GM23338 (cell line): ENCODE data around the gene DENND5B.

Source experiments
- CREB1 ChIP-seq: fragments of 250-450 bp; sonication (Bioruptor Pico); IDR thresholded peaks from 2 replicates; pipeline ENCODE4 v1.5.0; 2020; ENCODE audit warnings: low read depth, mild to moderate bottlenecking, moderate library complexity
- ETS1 ChIP-seq: IDR thresholded peaks from 2 replicates; pipeline ENCODE4 v1.6.1; 2016; ENCODE audit warnings: antibody characterized with exemption
- EZH2 ChIP-seq: fragments of 200-600 bp; sonication (generic); IDR thresholded peaks from one replicate; pipeline ENCODE4 v1.8.0; 2017; ENCODE audit warnings: antibody characterized with exemption, mild to moderate bottlenecking, low read depth; ENCODE audit not compliant: unreplicated experiment
- EZH2phosphoT487 ChIP-seq: fragments of 200-600 bp; sonication (generic); IDR thresholded peaks from one replicate; pipeline ENCODE4 v1.8.1; 2018; ENCODE audit warnings: antibody characterized with exemption; ENCODE audit not compliant: unreplicated experiment
- JUNB ChIP-seq: IDR thresholded peaks from one replicate; pipeline ENCODE4 v1.6.1; 2016; ENCODE audit warnings: antibody characterized with exemption; ENCODE audit not compliant: unreplicated experiment
- NANOG ChIP-seq: IDR thresholded peaks from 2 replicates; pipeline ENCODE4 v1.6.1; 2016; ENCODE audit warnings: antibody characterized with exemption, borderline replicate concordance
- POLR2AphosphoS5 ChIP-seq: IDR thresholded peaks from 2 replicates; pipeline ENCODE4 v1.6.1; 2016; ENCODE audit warnings: antibody characterized with exemption, low read depth
- REST ChIP-seq: IDR thresholded peaks from one replicate; pipeline ENCODE4 v1.6.1; 2018; ENCODE audit warnings: antibody characterized with exemption; ENCODE audit not compliant: unreplicated experiment
- STAT1 ChIP-seq: IDR thresholded peaks from one replicate; pipeline ENCODE4 v1.6.1; 2016; ENCODE audit warnings: antibody characterized with exemption; ENCODE audit not compliant: unreplicated experiment
- ZNF114 ChIP-seq: fragments of 250-450 bp; sonication (Bioruptor Pico); IDR thresholded peaks from 2 replicates; pipeline ENCODE4 v1.5.0; 2020; ENCODE audit warnings: mild to moderate bottlenecking, moderate library complexity
- ZNF331 ChIP-seq: fragments of 250-450 bp; sonication (Bioruptor Pico); IDR thresholded peaks from 2 replicates; pipeline ENCODE4 v1.5.0; 2020; ENCODE audit warnings: low read depth, mild to moderate bottlenecking, moderate library complexity
- TF ChIP-seq, protein P1 (sequence below), 2 experiments: fragments of 200-600 bp in 1 of 2; sonication (generic) in 1 of 2; conservative IDR thresholded peaks; 2 replicates each; pipeline versions ENCODE4 v1.5.1 to v1.6.1; 2016 to 2017; ENCODE audit warnings: antibody characterized with exemption in 2 of 2, low read depth in 2 of 2, mild to moderate bottlenecking in 2 of 2, moderate library complexity in 1 of 2
- TF ChIP-seq, protein P2 (sequence below): fragments of 250-450 bp; sonication (Bioruptor Pico); IDR thresholded peaks from 2 replicates; pipeline ENCODE4 v1.5.0; 2020; ENCODE audit warnings: mild to moderate bottlenecking, moderate library complexity

DNA sequence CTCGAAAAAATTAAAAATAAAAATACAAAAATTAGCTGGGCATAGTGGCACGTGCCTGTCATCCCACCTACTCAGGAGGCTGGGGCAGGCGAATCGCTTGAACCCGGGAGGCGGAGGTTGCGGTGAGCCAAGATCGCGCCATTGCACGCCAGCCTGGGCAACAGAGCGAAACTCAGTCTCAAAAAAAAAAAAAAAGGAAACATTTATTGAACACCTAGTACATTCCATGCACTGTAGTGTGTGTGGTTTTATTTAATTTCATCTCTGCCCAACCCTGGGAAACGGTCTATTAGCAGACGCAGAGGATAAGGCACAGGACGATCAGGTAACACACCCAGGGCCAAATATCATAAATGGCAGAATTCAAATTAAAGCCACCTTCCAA lies 229.2 kb downstream of the DENND5B start:
- TF ChIP-seq, protein P1, sequence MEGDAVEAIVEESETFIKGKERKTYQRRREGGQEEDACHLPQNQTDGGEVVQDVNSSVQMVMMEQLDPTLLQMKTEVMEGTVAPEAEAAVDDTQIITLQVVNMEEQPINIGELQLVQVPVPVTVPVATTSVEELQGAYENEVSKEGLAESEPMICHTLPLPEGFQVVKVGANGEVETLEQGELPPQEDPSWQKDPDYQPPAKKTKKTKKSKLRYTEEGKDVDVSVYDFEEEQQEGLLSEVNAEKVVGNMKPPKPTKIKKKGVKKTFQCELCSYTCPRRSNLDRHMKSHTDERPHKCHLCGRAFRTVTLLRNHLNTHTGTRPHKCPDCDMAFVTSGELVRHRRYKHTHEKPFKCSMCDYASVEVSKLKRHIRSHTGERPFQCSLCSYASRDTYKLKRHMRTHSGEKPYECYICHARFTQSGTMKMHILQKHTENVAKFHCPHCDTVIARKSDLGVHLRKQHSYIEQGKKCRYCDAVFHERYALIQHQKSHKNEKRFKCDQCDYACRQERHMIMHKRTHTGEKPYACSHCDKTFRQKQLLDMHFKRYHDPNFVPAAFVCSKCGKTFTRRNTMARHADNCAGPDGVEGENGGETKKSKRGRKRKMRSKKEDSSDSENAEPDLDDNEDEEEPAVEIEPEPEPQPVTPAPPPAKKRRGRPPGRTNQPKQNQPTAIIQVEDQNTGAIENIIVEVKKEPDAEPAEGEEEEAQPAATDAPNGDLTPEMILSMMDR (conservative IDR thresholded peaks at IDR 0.05; ENCODE audit: low read depth in 2 of 2), result no peak
- TF ChIP-seq REST (no peak), JUNB (no peak), ETS1 (no peak), POLR2AphosphoS5 (no peak), EZH2 (no peak), EZH2phosphoT487 (no peak), ZNF331 (no peak), CREB1 (CRISPR knock-in tag) (no peak), STAT1 (no peak), ZNF114 (CRISPR knock-in tag) (no peak), NANOG (no peak)
- TF ChIP-seq, protein P2, sequence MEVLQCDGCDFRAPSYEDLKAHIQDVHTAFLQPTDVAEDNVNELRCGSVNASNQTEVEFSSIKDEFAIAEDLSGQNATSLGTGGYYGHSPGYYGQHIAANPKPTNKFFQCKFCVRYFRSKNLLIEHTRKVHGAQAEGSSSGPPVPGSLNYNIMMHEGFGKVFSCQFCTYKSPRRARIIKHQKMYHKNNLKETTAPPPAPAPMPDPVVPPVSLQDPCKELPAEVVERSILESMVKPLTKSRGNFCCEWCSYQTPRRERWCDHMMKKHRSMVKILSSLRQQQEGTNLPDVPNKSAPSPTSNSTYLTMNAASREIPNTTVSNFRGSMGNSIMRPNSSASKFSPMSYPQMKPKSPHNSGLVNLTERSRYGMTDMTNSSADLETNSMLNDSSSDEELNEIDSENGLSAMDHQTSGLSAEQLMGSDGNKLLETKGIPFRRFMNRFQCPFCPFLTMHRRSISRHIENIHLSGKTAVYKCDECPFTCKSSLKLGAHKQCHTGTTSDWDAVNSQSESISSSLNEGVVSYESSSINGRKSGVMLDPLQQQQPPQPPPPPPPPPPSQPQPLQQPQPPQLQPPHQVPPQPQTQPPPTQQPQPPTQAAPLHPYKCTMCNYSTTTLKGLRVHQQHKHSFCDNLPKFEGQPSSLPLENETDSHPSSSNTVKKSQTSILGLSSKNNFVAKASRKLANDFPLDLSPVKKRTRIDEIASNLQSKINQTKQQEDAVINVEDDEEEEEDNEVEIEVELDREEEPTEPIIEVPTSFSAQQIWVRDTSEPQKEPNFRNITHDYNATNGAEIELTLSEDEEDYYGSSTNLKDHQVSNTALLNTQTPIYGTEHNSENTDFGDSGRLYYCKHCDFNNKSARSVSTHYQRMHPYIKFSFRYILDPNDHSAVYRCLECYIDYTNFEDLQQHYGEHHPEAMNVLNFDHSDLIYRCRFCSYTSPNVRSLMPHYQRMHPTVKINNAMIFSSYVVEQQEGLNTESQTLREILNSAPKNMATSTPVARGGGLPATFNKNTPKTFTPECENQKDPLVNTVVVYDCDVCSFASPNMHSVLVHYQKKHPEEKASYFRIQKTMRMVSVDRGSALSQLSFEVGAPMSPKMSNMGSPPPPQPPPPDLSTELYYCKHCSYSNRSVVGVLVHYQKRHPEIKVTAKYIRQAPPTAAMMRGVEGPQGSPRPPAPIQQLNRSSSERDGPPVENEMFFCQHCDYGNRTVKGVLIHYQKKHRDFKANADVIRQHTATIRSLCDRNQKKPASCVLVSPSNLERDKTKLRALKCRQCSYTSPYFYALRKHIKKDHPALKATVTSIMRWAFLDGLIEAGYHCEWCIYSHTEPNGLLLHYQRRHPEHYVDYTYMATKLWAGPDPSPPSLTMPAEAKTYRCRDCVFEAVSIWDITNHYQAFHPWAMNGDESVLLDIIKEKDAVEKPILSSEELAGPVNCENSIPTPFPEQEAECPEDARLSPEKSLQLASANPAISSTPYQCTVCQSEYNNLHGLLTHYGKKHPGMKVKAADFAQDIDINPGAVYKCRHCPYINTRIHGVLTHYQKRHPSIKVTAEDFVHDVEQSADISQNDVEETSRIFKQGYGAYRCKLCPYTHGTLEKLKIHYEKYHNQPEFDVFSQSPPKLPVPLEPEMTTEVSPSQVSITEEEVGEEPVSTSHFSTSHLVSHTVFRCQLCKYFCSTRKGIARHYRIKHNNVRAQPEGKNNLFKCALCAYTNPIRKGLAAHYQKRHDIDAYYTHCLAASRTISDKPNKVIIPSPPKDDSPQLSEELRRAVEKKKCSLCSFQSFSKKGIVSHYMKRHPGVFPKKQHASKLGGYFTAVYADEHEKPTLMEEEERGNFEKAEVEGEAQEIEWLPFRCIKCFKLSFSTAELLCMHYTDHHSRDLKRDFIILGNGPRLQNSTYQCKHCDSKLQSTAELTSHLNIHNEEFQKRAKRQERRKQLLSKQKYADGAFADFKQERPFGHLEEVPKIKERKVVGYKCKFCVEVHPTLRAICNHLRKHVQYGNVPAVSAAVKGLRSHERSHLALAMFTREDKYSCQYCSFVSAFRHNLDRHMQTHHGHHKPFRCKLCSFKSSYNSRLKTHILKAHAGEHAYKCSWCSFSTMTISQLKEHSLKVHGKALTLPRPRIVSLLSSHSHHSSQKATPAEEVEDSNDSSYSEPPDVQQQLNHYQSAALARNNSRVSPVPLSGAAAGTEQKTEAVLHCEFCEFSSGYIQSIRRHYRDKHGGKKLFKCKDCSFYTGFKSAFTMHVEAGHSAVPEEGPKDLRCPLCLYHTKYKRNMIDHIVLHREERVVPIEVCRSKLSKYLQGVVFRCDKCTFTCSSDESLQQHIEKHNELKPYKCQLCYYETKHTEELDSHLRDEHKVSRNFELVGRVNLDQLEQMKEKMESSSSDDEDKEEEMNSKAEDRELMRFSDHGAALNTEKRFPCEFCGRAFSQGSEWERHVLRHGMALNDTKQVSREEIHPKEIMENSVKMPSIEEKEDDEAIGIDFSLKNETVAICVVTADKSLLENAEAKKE, result no peak
